NCI-H146 (cell line): ENCODE data around the gene SMC1B.

Experiments
- DNase-seq: peaks from one replicate; lab custom pipeline; 2025; lab: John Stamatoyannopoulos, UW

SMC1B gene

GRCh38 chr22:45318558-45319323, 94.7 kb downstream of the SMC1B start:
- DNase-seq = no peak

GRCh38 chr22:45318168-45318557, 95.2 kb downstream of the SMC1B start:
- DNase-seq = peak; percentile 68

- no peak for DNase-seq
Measured at GRCh38 chr22:45317551-45318167, 95.7 kb downstream of the SMC1B start.

- no peak for DNase-seq
Measured at GRCh38 chr22:45316796-45317526, 96.4 kb downstream of the SMC1B start.

GRCh38 chr22:45314786-45315185, 98.6 kb downstream of the SMC1B start:
- no peak for DNase-seq

- no peak for DNase-seq
Measured at GRCh38 chr22:45314054-45314721, 99.2 kb downstream of the SMC1B start.

- DNase-seq = no peak
Measured at GRCh38 chr22:45312856-45313255, 100.5 kb downstream of the SMC1B start.

GRCh38 chr22:45312415-45312814, 101.0 kb downstream of the SMC1B start:
- no peak for DNase-seq

- DNase-seq = no peak
Measured at GRCh38 chr22:45310977-45311531, 102.3 kb downstream of the SMC1B start.

GRCh38 chr22:45310331-45310976, 102.9 kb downstream of the SMC1B start:
- no peak for DNase-seq

- DNase-seq = peak; percentile 91
Measured at GRCh38 chr22:45309422-45310227, 103.8 kb downstream of the SMC1B start, which contains the start of gene FAM118A. FAM118A (plus strand) TSS chr22:45309934; CDS start chr22:45322380, 12,446 bp downstream.

- no peak for DNase-seq
Measured at GRCh38 chr22:45308957-45309421, 104.4 kb downstream of the SMC1B start.

- no peak for DNase-seq
Measured at GRCh38 chr22:45308391-45308956, 104.9 kb downstream of the SMC1B start.

- DNase-seq = no peak
Measured at GRCh38 chr22:45306139-45306538, 107.3 kb downstream of the SMC1B start.

GRCh38 chr22:45305456-45306075, 107.8 kb downstream of the SMC1B start:
- no peak for DNase-seq

GRCh38 chr22:45304971-45305370, 108.4 kb downstream of the SMC1B start:
- DNase-seq = no peak

GRCh38 chr22:45303181-45303580, 110.2 kb downstream of the SMC1B start:
- no peak for DNase-seq

- no peak for DNase-seq
Measured at GRCh38 chr22:45302751-45303150, 110.6 kb downstream of the SMC1B start.

- DNase-seq = no peak
Measured at GRCh38 chr22:45298934-45299505, 114.4 kb downstream of the SMC1B start.
